OCI-LY1 (cell line): ENCODE results near the gene RFX8.

ENCODE experiments used
- H2AFZ ChIP-seq: fragments of 200-600 bp; sonication (generic), shearing (Covaris generic); 2 replicates; pipeline ENCODE4 v1.6.0; 2014; ENCODE audit warnings: antibody characterized with exemption, mild to moderate bottlenecking, low read length
- H3F3A ChIP-seq: fragments of 200-600 bp; sonication (generic), shearing (Covaris generic); 2 replicates; pipeline ENCODE4 v1.6.0; 2014; ENCODE audit warnings: mild to moderate bottlenecking, antibody characterized with exemption, low read length, moderate library complexity; ENCODE audit not compliant: insufficient read depth
- H3K27ac ChIP-seq: fragments of 200-600 bp; sonication (generic); 2 replicates; pipeline ENCODE4 v1.5.1; 2014; ENCODE audit warnings: low read length, mixed run types, mild to moderate bottlenecking, low read depth; ENCODE audit not compliant: poor library complexity, severe bottlenecking
- H3K27me3 ChIP-seq: fragments of 200-600 bp; sonication (generic); 2 replicates; pipeline ENCODE4 v1.6.0; 2014; ENCODE audit warnings: antibody characterized with exemption, mild to moderate bottlenecking, low read length, moderate library complexity; ENCODE audit not compliant: insufficient read depth
- H3K36me3 ChIP-seq: fragments of 200-600 bp; sonication (generic); 2 replicates; pipeline ENCODE4 v1.6.1; 2014; ENCODE audit warnings: mild to moderate bottlenecking, antibody characterized with exemption, low read length, moderate library complexity, mixed read lengths; ENCODE audit not compliant: insufficient read depth
- H3K4me1 ChIP-seq: fragments of 200-600 bp; sonication (generic); 2 replicates; pipeline ENCODE4 v1.5.1; 2014; ENCODE audit warnings: mild to moderate bottlenecking, low read length, moderate library complexity; ENCODE audit not compliant: insufficient read depth, severe bottlenecking
- H3K4me2 ChIP-seq: fragments of 200-600 bp; sonication (generic), shearing (Covaris generic); 2 replicates; pipeline ENCODE4 v1.6.1; 2014; ENCODE audit warnings: low read length
- H3K4me3 ChIP-seq: fragments of 200-600 bp; sonication (generic); 2 replicates; pipeline ENCODE4 v1.5.1; 2014; ENCODE audit warnings: low read length, low read depth, mild to moderate bottlenecking, mixed read lengths; ENCODE audit not compliant: poor library complexity, severe bottlenecking
- H3K79me2 ChIP-seq: fragments of 200-600 bp; shearing (Covaris generic); 2 replicates; pipeline ENCODE4 v1.6.1; 2016; ENCODE audit warnings: mixed run types, low read length, mixed read lengths; ENCODE audit not compliant: insufficient read depth
- H3K9ac ChIP-seq: fragments of 200-600 bp; sonication (generic), shearing (Covaris generic); 2 replicates; pipeline ENCODE4 v1.6.1; 2014; ENCODE audit warnings: mild to moderate bottlenecking, low read length, mixed read lengths
- H3K9me2 ChIP-seq: fragments of 200-600 bp; sonication (generic), shearing (Covaris generic); 2 replicates; pipeline ENCODE4 v1.6.1; 2014; ENCODE audit warnings: low read depth, mild to moderate bottlenecking, low read length, mixed read lengths
- H3K9me3 ChIP-seq: fragments of 200-600 bp; shearing (Covaris generic); 2 replicates; pipeline ENCODE4 v1.6.1; 2014; ENCODE audit warnings: low read length, mixed read lengths
- H4K20me1 ChIP-seq: fragments of 200-600 bp; sonication (generic), shearing (Covaris generic); 2 replicates; pipeline ENCODE4 v1.6.0; 2016; ENCODE audit warnings: mild to moderate bottlenecking, low read length; ENCODE audit not compliant: insufficient read depth
- EZH2 ChIP-seq: fragments of 200-600 bp; sonication (generic), shearing (Covaris generic); IDR thresholded peaks from 2 replicates; pipeline ENCODE4 v1.8.0; 2017; ENCODE audit warnings: borderline replicate concordance, mixed run types, mild to moderate bottlenecking, antibody characterized with exemption, low read length, moderate library complexity, mixed read lengths
- TF ChIP-seq, protein P1 (sequence below): fragments of 200-600 bp; sonication (generic), shearing (Covaris generic); IDR thresholded peaks from 2 replicates; pipeline ENCODE4 v1.5.1; 2017; ENCODE audit warnings: mild to moderate bottlenecking, antibody characterized with exemption, low read length, moderate library complexity, mixed read lengths

RFX8 gene

GRCh38 chr2:101426822-101427221 lies 48.1 kb downstream of the RFX8 start:
- no peaks in the 10 kb centered on the region for H4K20me1 ChIP-seq
- no peaks in the 10 kb centered on the region for H3K9me3 ChIP-seq
- H3K4me2 ChIP-seq, result no peak overlapping the region
- TF ChIP-seq EZH2, result no peak
- TF ChIP-seq, protein P1, sequence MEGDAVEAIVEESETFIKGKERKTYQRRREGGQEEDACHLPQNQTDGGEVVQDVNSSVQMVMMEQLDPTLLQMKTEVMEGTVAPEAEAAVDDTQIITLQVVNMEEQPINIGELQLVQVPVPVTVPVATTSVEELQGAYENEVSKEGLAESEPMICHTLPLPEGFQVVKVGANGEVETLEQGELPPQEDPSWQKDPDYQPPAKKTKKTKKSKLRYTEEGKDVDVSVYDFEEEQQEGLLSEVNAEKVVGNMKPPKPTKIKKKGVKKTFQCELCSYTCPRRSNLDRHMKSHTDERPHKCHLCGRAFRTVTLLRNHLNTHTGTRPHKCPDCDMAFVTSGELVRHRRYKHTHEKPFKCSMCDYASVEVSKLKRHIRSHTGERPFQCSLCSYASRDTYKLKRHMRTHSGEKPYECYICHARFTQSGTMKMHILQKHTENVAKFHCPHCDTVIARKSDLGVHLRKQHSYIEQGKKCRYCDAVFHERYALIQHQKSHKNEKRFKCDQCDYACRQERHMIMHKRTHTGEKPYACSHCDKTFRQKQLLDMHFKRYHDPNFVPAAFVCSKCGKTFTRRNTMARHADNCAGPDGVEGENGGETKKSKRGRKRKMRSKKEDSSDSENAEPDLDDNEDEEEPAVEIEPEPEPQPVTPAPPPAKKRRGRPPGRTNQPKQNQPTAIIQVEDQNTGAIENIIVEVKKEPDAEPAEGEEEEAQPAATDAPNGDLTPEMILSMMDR, result no peak
- H3K4me1 ChIP-seq, result no peaks in the 10 kb centered on the region
- H3K27me3 ChIP-seq, result no peaks in the 10 kb centered on the region
- no peaks in the 10 kb centered on the region for H3F3A ChIP-seq
- H3K36me3 ChIP-seq, result no peaks in the 10 kb centered on the region
- no peaks in the 10 kb centered on the region for H3K9me2 ChIP-seq
- H2AFZ ChIP-seq, result no peak overlapping the region
- no peaks in the 10 kb centered on the region for H3K79me2 ChIP-seq
- H3K9ac ChIP-seq, result no peak overlapping the region
- H3K27ac ChIP-seq, result no peak overlapping the region
- no peak overlapping the region for H3K4me3 ChIP-seq

DNA sequence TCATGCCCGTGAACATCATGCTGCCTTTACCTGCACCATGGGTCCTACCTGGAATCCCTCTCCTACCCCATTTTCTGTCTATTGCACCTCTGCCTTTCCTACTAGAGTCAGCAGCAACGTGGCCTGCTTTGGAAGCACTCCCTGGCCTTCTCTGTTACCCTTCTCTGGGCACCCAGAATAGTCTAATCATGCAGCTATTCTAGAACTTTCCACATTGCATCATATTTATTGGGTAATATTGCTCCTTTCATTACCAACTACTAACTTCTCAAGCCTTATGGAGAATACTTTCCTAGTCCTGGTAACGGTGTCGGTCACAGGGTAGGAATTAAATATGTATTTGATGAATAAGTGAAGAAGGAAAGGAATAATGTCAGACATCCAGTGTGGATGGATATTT lies 54.3 kb downstream of the RFX8 start:
- Histone ChIP-seq H3K4me1 (no peaks in the 10 kb centered on the region), H4K20me1 (no peaks in the 10 kb centered on the region), H3K79me2 (no peaks in the 10 kb centered on the region), H3K4me3 (no peak overlapping the region), H3K27ac (no peak overlapping the region), H2AFZ (no peak overlapping the region), H3F3A (no peaks in the 10 kb centered on the region), H3K36me3 (no peaks in the 10 kb centered on the region), H3K9ac (no peak overlapping the region), H3K9me2 (no peaks in the 10 kb centered on the region), H3K27me3 (no peaks in the 10 kb centered on the region), H3K4me2 (no peak overlapping the region), H3K9me3 (no peaks in the 10 kb centered on the region)
- no peak for TF ChIP-seq EZH2
- TF ChIP-seq, protein P1, result no peak

DNA sequence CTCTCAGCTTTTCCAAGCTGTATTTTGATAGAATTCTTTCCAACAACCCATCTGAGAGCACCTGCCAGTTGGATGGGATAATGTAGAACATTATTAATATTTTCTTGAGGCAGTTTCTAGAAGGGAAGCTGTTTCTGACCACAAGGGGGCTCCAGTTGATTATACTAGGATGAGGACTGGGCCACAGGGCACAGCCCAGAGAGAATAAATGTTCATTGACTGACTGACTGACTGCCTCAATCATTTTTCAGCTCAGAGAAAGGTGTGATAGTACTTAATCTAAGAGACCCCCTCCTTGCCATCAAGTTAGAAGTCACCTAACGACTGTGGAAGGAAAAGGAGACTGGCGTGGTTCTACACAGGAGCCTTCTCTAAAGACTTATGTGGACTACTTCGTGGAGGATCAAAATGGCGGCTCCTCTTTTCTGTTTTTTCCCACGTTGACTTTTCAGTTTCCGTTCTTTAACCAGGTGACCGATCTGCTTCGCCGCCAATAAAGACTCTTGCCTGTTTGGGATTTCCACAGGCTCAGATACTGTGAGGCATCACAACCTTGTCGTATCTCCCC lies 55.7 kb downstream of the RFX8 start:
- Histone ChIP-seq H3K9me2 (no peaks in the 10 kb centered on the region), H3F3A (no peaks in the 10 kb centered on the region), H3K36me3 (no peaks in the 10 kb centered on the region), H3K4me3 (no peak overlapping the region), H3K27me3 (0 out of 2 replicates have a peak, but pooled peaks cover 8% of the 10 kb centered on the region), H3K79me2 (no peaks in the 10 kb centered on the region), H3K27ac (no peak overlapping the region), H4K20me1 (no peaks in the 10 kb centered on the region), H3K9me3 (no peaks in the 10 kb centered on the region), H2AFZ (no peak overlapping the region), H3K4me1 (no peaks in the 10 kb centered on the region), H3K9ac (no peak overlapping the region), H3K4me2 (no peak overlapping the region)
- TF ChIP-seq, protein P1, result peak; percentile 80
- TF ChIP-seq EZH2, result no peak
